HG03135 (cell line): ENCODE data around the gene CINP.
"Not testable (repeated sequence)": the region's sequence is repeated elsewhere in the genome, so short reads cannot be mapped to it uniquely, and the experiment has no call there.

Experiments
- ATAC-seq: cut with Tn5 transposase; IDR thresholded peaks from one replicate; pipeline ENCODE4 v1.9.1; 2021; ENCODE audit warnings: mild to moderate bottlenecking, moderate library complexity; ENCODE audit not compliant: unreplicated experiment

The CINP gene

DNA sequence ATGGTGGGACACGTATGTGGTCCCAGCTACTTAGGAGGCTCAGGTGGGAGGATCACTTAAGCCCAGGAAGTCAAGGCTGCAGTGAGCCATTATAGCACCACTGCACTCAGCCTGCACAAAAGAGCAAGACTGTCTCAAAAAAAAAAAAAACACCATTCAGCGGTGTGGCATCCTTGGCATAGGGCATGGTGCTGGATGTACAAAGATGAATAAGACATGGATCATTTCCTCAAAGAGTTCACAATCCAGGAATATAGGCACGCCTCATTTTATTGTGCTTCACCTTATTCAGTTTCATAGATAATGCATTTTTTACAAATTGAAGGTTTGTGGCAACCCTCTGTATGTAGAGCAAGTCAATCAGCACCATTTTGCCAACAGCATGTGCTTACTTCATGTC is 6.4 kb downstream of the CINP start:
- no peak for ATAC-seq

GRCh38 chr14:102353126-102353619 is 9.5 kb downstream of the CINP start:
- no peak for ATAC-seq

- no peak for ATAC-seq
Observed at GRCh38 chr14:102352213-102352612, 10.5 kb downstream of the CINP start.

- ATAC-seq, result not testable (repeated sequence)
Observed at GRCh38 chr14:102351593-102351992, 11.1 kb downstream of the CINP start.

DNA sequence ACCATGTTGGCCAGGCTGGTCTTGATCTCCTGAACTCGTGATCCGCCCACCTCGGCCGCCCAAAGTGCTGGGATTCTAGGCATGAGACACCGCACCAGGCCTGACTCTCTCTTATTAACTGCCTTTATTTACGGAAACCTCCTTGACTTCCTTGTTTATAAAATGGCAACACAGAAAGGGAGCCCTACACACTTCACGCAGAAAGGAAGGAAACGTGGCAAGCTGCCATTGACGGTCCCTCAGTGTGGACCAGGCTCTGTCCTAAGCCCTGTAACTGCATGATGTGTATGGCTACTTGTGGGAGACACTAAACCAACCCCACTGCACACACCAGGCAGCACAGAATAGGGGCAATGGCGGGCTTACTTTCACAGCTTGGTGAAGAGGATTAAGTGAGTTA is 11.7 kb downstream of the CINP start:
- ATAC-seq, result no peak

DNA sequence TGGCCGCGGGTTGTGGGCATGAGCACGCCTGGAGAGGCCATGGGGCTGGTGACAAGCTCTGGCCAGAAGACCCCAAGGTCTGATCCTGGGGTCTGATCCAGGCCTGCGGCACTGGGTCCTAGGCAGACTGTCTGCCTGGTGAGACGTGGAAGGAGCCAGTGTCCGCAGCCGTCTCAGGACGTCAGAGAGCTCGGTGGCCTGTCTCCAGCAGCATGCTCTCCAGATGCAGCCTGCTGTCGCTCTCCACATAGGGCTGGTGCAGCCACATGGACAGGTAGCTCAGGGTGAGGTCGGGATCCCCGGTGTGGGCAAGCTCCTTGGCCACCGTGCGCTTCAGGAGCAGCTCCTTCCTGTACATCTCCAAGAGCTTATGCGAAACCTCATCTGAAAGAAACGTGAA is 14.3 kb downstream of the CINP start:
- no peak for ATAC-seq

DNA sequence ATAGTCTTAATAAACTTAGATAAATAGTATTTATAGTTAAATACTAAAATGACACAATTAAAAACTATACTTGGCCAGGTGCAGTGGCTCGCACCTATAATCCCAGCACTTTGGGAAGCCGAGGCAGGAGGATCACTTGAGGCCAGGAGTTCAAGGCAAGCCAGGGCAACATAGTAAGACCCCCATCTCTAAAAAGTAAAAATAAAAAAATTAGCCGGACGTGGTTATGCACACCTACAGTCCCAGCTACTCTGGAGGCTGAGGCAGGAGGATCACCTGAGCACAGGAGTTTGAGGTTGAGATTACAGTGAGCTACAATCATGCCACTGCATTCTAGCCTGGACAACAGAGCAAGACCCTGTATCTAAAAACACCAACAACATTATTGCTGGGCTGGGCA is 16.0 kb downstream of the CINP start:
- no peak for ATAC-seq

DNA sequence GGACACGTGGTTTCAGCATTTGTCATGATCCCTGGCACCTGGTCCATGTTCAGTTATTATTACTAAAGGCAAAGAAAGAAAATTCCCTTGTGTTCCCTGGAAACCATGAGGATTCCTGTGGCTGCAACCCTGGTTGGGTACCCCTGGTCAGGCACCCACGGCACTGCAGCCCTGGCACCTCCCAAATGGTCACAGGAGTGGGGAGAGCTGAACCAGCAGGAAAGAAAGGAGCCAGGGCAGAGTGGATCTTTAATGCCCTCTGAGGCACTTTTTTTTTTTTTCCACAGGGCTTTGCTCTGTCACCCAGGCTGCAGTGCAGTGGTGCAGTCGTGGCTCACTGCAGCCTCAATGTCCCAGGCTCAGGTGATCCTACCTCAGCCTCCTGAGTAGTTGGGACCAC is 17.5 kb downstream of the CINP start:
- ATAC-seq, result no peak

GRCh38 chr14:102344485-102344884 is 18.2 kb downstream of the CINP start:
- no peak for ATAC-seq

DNA sequence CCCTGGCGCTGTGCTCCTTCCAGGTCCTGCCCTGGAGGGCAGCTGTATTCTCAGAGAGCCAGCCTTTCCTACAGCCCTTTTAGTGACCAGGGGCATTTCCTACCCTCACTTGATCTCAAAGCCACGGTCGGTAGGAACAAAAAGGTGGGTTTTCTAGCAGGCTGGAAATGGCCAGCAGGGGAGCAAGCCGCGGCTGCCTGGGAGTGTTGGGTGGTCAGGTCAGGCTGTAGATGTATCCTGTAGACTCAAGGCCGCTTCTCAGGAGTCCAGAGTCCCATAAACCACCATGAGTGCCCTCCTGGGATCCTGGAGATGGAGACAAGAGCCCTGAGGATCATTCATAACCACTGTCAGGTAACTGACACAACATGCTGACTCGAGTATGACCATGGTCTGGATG is 18.6 kb downstream of the CINP start:
- no peak for ATAC-seq

- no peak for ATAC-seq
Observed at GRCh38 chr14:102342238-102342637, 20.5 kb downstream of the CINP start.

DNA sequence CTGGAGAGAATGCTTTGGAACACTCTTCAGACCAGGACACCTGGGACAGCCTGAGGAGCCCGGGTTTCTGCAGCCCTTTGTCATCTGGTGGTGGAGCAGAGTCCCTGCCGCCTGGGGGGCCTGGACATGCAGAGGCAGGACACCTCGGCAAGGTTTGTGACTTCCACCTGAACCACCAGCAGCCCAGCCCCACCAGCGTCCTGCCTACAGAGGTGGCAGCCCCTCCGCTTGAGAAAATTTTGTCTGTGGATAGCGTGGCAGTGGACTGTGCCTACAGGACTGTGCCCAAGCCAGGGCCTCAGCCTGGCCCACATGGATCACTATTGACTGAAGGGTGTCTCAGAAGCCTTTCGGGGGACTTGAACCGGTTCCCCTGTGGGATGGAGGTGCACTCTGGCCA is 21.1 kb downstream of the CINP start:
- no peak for ATAC-seq

GRCh38 chr14:102338724-102339123 is 24.0 kb downstream of the CINP start:
- no peak for ATAC-seq

DNA sequence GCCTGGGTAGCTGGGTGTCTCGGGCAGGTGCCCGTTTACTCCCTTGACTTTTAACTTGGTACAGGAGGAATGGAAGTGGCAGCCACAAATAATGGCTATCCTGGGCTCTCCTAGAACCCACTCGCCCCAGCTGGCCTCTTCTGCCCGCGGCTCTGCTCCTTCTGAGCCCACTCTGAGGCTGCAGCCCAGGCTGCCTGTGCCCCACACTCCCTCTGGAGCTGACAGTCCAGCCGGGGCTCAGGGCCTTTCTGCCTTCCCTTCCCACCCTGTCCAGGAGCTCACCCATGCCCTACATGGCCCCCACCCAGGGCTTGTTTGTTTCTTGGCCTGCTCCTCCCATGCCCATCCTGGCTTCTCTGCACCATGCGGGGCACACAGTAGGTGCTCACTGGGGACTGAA is 27.5 kb downstream of the CINP start:
- ATAC-seq, result no peak

DNA sequence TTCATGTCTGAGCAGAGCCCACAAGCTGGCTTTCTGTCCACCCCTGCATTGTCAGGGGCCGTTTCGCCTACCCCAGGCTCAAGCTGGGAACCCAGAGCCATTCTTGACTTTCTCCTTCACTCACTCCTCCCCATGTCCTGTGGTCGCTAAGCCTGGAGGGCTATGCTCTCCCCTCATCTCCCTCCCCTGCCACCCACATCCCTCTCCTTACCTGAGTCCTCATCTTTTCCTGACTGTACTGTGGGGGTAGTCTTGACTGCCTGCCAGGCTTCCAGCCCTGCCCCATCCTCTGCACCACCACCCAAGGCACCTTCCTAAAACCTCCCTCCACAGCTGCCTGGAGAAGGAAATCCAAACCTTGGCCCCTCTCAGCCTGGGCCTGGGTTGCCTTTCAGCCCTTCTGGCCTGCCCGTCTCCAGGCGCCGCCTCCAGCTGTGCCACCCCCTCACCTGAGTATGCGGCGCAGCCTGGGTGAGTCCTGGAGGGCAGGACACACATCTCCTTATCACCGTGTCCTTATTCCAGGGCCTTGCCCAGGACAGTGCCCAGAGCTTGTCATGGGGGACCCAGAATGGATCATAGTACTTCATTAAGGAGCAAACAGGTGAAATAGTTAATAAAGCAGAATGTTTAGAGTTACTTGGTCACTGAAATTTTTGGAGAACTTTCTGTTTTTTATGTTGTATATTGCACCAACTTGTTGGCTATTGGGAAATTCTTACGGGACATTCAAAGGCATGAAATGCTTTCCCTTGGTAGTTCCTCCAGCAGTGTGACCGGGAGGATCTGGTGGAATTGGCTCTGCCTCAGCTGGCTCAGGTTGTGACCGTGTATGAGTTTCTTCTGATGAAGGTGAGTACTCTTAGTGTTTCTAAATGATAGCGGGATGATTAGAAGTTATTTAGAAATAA is 28.6 kb downstream of the CINP start:
- ATAC-seq, result no peak

DNA sequence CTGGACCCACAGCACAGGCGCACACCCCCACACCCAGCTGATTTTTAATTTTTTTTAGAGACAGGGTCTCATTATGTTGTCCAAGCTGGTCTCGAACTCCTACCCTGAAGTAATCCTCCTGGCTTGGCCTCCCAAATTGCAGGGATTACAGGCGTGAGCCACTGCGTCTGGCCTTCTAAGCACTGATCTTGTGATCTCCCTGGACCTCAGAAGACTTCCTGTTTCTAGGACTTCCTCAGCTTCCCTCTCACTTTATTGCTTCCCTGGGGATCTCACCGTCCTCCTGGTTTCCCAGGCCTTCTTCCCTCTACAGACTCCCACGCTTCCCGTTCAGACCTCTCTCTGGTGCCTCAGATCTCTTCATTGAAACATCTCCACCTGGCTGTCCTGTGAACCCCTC is 29.3 kb downstream of the CINP start:
- ATAC-seq, result no peak

GRCh38 chr14:102330806-102331205 is 31.9 kb downstream of the CINP start:
- no peak for ATAC-seq

DNA sequence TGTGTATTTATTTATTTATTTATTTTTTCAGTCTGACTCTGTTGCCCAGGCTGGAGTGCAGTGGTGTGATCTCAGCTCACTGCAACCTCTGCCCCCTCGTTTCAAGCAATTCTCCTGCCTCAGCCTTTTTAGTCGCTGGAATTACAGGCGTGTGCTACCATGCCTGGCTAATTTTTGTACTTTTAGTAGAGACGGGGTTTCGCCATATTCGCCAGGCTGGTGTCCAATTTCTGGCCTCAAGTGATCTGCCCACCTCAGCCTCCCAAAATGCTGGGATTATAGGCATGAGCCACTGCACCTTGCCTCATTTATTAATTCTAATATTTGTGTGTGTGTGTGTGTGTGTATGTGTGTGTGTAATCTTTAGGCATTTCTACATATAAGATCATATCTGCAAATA is 33.3 kb downstream of the CINP start:
- ATAC-seq, result not testable (repeated sequence)

GRCh38 chr14:102326583-102326982 is 36.1 kb downstream of the CINP start:
- ATAC-seq, result no peak

GRCh38 chr14:102325791-102326345 is 36.8 kb downstream of the CINP start:
- no peak for ATAC-seq

DNA sequence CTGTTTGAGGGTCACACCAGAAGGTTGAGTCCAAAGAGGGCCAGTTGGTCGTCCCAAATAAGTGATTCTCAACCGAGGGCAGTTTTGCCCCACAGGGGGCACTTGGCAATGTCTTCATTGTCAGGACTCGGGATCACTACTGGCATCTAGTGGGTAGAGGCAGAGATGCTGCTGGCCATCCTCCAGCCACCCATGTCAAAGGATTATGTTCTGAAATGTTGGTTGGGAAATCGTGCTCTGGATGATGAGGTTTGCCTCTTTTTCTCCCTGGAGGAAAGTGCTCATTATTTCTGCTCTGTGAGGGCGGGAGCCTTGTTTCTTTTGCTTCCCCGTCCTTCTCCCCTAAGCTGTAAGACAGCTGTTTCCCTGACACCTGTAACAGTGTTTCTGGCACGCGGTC is 39.6 kb downstream of the CINP start:
- ATAC-seq, result no peak
